ENCODE results near the gene SELENOV.

Gene SELENOV

DNA sequence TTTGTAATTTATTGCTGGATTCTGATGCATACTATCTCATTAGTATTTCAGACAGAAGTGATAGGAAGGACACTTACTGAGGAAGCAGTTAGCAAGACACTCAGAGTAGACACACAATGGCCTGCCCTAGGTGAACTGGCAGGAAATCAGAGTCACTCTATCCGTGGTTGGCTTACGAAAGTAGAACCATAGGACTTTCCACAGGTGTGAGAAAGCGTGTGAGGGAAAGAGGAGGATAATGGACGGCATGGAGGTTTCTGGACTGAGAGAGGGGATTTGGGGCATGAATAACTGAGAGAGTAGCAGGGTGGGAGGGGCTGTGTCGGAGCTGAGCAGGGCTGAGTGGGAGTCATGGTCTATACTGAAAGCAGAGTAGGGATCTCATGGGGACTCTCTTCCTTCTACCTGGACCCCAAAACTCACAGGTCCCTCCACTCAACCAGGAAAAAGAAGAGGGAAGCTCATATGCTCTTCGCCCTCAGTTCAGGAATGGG is 43.7 kb downstream of the SELENOV start:
- no peak for DNase-seq

GRCh38 chr19:39563408-39563807 is 48.5 kb downstream of the SELENOV start:
- no peak for DNase-seq

DNA sequence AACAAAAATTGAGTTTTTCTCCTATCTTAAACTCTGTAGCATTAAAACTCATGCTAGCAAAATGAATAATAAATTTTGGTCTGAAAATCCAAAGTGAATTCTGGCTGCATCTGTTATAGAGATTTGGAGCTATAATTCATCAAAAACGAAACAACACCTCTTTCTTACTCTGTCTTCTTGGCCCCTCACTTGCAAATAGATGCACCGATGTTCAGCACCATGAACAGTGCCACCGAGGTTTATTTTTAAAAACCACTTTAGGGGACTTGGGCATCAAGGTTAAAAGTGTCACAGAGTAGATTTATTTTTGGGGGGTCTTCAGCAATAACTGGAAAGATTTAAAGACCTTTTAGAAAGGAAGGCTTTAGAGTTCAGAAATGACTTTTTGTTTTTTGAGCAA is 51.1 kb downstream of the SELENOV start:
- no peak for DNase-seq

GRCh38 chr19:39568604-39569003 is 53.7 kb downstream of the SELENOV start:
- no peak for DNase-seq

All from cortex of kidney (tissue), 1 donor.